H1 (cell line): ENCODE data around the gene ACOT11. TPM values are rescaled to one million over a fixed set of nuclear protein-coding genes. Genes with fewer than 3 reads are reported as not detected.

Source experiments
- polyA plus RNA-seq, 7 experiments: library from polyadenylated mRNA; depleted of rRNA in 3 of 7; stranded (reverse) in 5 of 7; unstranded in 2 of 7; fragments of >200 nt in 5 of 7; fragments of 200-250 nt in 2 of 7; gene quantifications; 1 replicate in 5 of 7; 2 replicates in 1 of 7; 4 replicates in 1 of 7; pipeline versions ENCODE4 v1.2.1 to v1.2.3, GENCODE V29; 2011 to 2013; ENCODE audit warnings: missing spikeins in 2 of 7, mixed read lengths in 2 of 7
- small RNA-seq: library from polyadenylated mRNA; stranded (forward); fragments of <200 nt; extraction: miRNeasy Mini kit (QIAGEN cat#:217004); gene quantifications from one replicate; pipeline ENCODE3, GENCODE V24; 2013; ENCODE audit not compliant: insufficient read depth
- total RNA-seq: library from RNA; stranded (reverse); fragmentation: NEBNext Ultra II Directional; extraction: Animal tissue kit (Norgen Biotek cat#: 25700); gene quantifications from 2 replicates; pipeline ENCODE4 v1.2.1, GENCODE V29; 2021

ACOT11 gene
- total and polyA plus RNA-seq, 2 of the 8 experiments (the other 6 are each of a cell fraction or from before 2014, with no cell fraction given): 3.8 to 4.5 TPM

Small RNA genes lying within 50 kb of the gene (small RNA-seq; reads per million reads assigned to genes)
- not detected for gene AC099796.2

Other genes with a start within 250 kb of the ACOT11 start
- gene SSBP3, start 141.8 kb upstream of the ACOT11 start, total RNA-seq: 133 and 134 TPM in 2 replicates
- 99.7 and 126 TPM in 2 replicates for gene SSBP3, start 141.8 kb upstream of the ACOT11 start, polyA plus RNA-seq (2011; rRNA removed)
- not detected in 2 replicates for gene FAM151A, start 75.3 kb downstream of the ACOT11 start, total RNA-seq
- 0.08 TPM in 1 of 2 replicates, not detected in the other for gene FAM151A, start 75.3 kb downstream of the ACOT11 start, polyA plus RNA-seq (2011; rRNA removed)
- gene MROH7, start 93.6 kb downstream of the ACOT11 start, total RNA-seq: 0.07 TPM in 1 of 2 replicates, not detected in the other
- gene MROH7, start 93.6 kb downstream of the ACOT11 start, polyA plus RNA-seq (2011; rRNA removed): 0.20 and 0.27 TPM in 2 replicates
- gene TTC4, start 167.6 kb downstream of the ACOT11 start, total RNA-seq: 24.2 and 25.1 TPM in 2 replicates
- 17.6 and 21.0 TPM in 2 replicates for gene TTC4, start 167.6 kb downstream of the ACOT11 start, polyA plus RNA-seq (2011; rRNA removed)
- gene PARS2, start 216.3 kb downstream of the ACOT11 start, total RNA-seq: 10.0 and 10.4 TPM in 2 replicates
- gene PARS2, start 216.3 kb downstream of the ACOT11 start, polyA plus RNA-seq (2011; rRNA removed): 8.9 and 11.8 TPM in 2 replicates